Keratinocyte (primary cell): Measurements from ENCODE around the gene NPTX2. TPM values are rescaled to one million over a fixed set of nuclear protein-coding genes. Genes with fewer than 3 reads are reported as not detected.

ENCODE experiments used
- DNase-seq: peaks from one replicate; pipeline ENCODE4 v3.0.0-alpha.2; 2011; ENCODE audit warnings: low read depth, missing footprints, low spot score
- FAIRE-seq: peaks from 2 replicates; lab custom pipeline; 2011; peaks lifted over from hg19 to GRCh38; lab: Jason Lieb, UNC
- H2AFZ ChIP-seq: 2 replicates; pipeline ENCODE4 v1.6.0; 2012; ENCODE audit warnings: low read length, control low read depth, inconsistent platforms; ENCODE audit not compliant: control insufficient read depth
- H3K27ac ChIP-seq: 2 replicates; pipeline ENCODE4 v1.5.1; 2011; ENCODE audit warnings: low read length; ENCODE audit not compliant: control insufficient read depth, insufficient read depth
- H3K27me3 ChIP-seq: 3 replicates; pipeline ENCODE4 v1.6.0; 2011; ENCODE audit warnings: low read length; ENCODE audit not compliant: control insufficient read depth, insufficient read depth; ENCODE audit errors: extremely low read depth
- H3K36me3 ChIP-seq, 2 experiments: 2 replicates in 1 of 2; 3 replicates in 1 of 2; pipeline ENCODE4 v1.5.1; 2011; ENCODE audit warnings: low read length in 2 of 2, mild to moderate bottlenecking in 1 of 2; ENCODE audit not compliant: control insufficient read depth in 2 of 2, insufficient read depth in 2 of 2; ENCODE audit errors: extremely low read depth in 1 of 2
- H3K4me1 ChIP-seq: 3 replicates; pipeline ENCODE4 v1.5.1; 2011; ENCODE audit warnings: low read length; ENCODE audit not compliant: control insufficient read depth, insufficient read depth; ENCODE audit errors: extremely low read depth
- H3K4me2 ChIP-seq: 3 replicates; pipeline ENCODE4 v1.6.0; 2011; ENCODE audit warnings: low read depth, low read length; ENCODE audit not compliant: control insufficient read depth, insufficient read depth; ENCODE audit errors: extremely low read depth
- H3K4me3 ChIP-seq, 3 experiments: fragments of 200-600 bp in 1 of 3; sonication (generic) in 1 of 3; 2 replicates in 2 of 3; 3 replicates in 1 of 3; pipeline ENCODE4 v1.5.1; 2011 to 2016; ENCODE audit warnings: low read length in 3 of 3, mild to moderate bottlenecking in 3 of 3, control low read depth in 2 of 3, inconsistent platforms in 1 of 3, low read depth in 1 of 3, mixed read lengths in 1 of 3, mixed run types in 1 of 3, moderate library complexity in 1 of 3; ENCODE audit not compliant: control insufficient read depth in 2 of 3, insufficient read depth in 2 of 3; ENCODE audit errors: extremely low read depth in 1 of 3
- H3K79me2 ChIP-seq: 2 replicates; pipeline ENCODE4 v1.6.0; 2012; ENCODE audit warnings: low read length; ENCODE audit not compliant: control insufficient read depth, insufficient read depth
- H3K9ac ChIP-seq: 3 replicates; pipeline ENCODE4 v1.6.0; 2011; ENCODE audit warnings: low read length; ENCODE audit not compliant: control insufficient read depth, insufficient read depth; ENCODE audit errors: extremely low read depth
- H3K9me1 ChIP-seq: 3 replicates; pipeline ENCODE4 v1.6.0; 2011; ENCODE audit warnings: low read length; ENCODE audit not compliant: control insufficient read depth, insufficient read depth; ENCODE audit errors: extremely low read depth
- H3K9me3 ChIP-seq: 2 replicates; pipeline ENCODE4 v1.5.1; 2012; ENCODE audit warnings: low read depth, low read length; ENCODE audit not compliant: control insufficient read depth
- H4K20me1 ChIP-seq: 3 replicates; pipeline ENCODE4 v1.6.0; 2011; ENCODE audit warnings: low read length; ENCODE audit not compliant: control insufficient read depth, insufficient read depth; ENCODE audit errors: extremely low read depth
- EZH2 ChIP-seq: IDR thresholded peaks from one replicate; pipeline ENCODE4 v1.6.1; 2012; ENCODE audit warnings: inconsistent platforms, mild to moderate bottlenecking, low read length, moderate library complexity
- dilution Hi-C: fragments of 300-500 bp; cut with MboI; formaldehyde crosslinking; loops from one replicate; pipeline ENCODE4 v1.7.0; 2020; ENCODE audit warnings: low sequenced_read_pairs; ENCODE audit not compliant: extremely low pct_ligation_motif_present
- polyA plus RNA-seq, 5 experiments: library from polyadenylated mRNA; depleted of rRNA in 3 of 5; stranded (reverse) in 3 of 5; stranded (forward) in 1 of 5; unstranded in 1 of 5; fragments of >200 nt; gene quantifications; 1 replicate in 1 of 5; 2 replicates in 3 of 5; 3 replicates in 1 of 5; pipeline versions ENCODE4 v1.2.1 to v1.2.3, GENCODE V29; 2011 to 2012; ENCODE audit warnings: missing spikeins in 2 of 5, low read depth in 1 of 5, low replicate concordance in 1 of 5
- TF ChIP-seq, protein P1 (sequence below), 3 experiments: IDR thresholded peaks in 1 of 3; conservative IDR thresholded peaks in 1 of 3; optimal IDR thresholded peaks in 1 of 3; 2 replicates in 2 of 3; 3 replicates in 1 of 3; pipeline versions ENCODE3 to v1.5.1; 2011; ENCODE audit warnings: low read length in 3 of 3, mild to moderate bottlenecking in 3 of 3, moderate library complexity in 2 of 3, control low read depth in 1 of 3, inconsistent platforms in 1 of 3; ENCODE audit not compliant: insufficient read depth in 2 of 3; ENCODE audit errors: extremely low read depth in 1 of 3

Gene NPTX2
- polyA plus RNA-seq, 1 donor (not counting 4 experiments of a cell fraction or from before 2014, with no cell fraction given): not detected

DNA sequence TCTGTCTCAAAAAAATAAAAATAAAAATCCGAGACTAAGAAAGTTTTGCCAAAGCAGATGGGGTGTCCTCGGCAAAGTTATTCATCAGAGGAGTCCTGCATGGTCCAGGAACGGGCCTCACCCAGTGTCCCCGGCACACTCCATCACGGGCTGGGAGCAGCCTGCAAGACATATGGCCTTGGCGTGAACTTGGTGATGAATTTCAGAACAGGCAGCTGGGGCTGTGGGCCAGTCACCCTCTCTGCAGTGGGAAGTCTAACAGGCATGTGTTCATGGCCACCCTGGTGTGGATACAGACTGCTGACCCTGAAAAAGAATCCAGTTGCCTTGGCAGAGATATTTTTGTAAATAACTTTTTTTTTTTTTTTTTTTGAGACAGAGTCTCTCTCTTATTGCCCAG lies 34.7 kb downstream of the NPTX2 start:
- Histone ChIP-seq H3K79me2 (no peaks in the 10 kb centered on the region), H3K4me3 (no peak overlapping the region), H3K36me3 (no peaks in the 10 kb centered on the region), H3K27ac (no peak overlapping the region), H3K4me1 (no peaks in the 10 kb centered on the region), H3K9me3 (no peaks in the 10 kb centered on the region), H2AFZ (no peak overlapping the region), H3K9me1 (no peaks in the 10 kb centered on the region), H3K27me3 (no peaks in the 10 kb centered on the region), H3K4me2 (no peak overlapping the region), H4K20me1 (no peaks in the 10 kb centered on the region), H3K9ac (no peak overlapping the region)
- dilution Hi-C loops: no loop called here
- no peak for FAIRE-seq
- no peak for TF ChIP-seq EZH2
- TF ChIP-seq, protein P1, sequence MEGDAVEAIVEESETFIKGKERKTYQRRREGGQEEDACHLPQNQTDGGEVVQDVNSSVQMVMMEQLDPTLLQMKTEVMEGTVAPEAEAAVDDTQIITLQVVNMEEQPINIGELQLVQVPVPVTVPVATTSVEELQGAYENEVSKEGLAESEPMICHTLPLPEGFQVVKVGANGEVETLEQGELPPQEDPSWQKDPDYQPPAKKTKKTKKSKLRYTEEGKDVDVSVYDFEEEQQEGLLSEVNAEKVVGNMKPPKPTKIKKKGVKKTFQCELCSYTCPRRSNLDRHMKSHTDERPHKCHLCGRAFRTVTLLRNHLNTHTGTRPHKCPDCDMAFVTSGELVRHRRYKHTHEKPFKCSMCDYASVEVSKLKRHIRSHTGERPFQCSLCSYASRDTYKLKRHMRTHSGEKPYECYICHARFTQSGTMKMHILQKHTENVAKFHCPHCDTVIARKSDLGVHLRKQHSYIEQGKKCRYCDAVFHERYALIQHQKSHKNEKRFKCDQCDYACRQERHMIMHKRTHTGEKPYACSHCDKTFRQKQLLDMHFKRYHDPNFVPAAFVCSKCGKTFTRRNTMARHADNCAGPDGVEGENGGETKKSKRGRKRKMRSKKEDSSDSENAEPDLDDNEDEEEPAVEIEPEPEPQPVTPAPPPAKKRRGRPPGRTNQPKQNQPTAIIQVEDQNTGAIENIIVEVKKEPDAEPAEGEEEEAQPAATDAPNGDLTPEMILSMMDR (optimal IDR thresholded peaks at IDR 0.05 in 1 of 3, IDR thresholded peaks at IDR 0.05 in 1 of 3, conservative IDR thresholded peaks at IDR 0.05 in 1 of 3; ENCODE audit: extremely low read depth in 1 of 3, insufficient read depth in 2 of 3, low read length in 3 of 3): no peak
- DNase-seq: no peak

DNA sequence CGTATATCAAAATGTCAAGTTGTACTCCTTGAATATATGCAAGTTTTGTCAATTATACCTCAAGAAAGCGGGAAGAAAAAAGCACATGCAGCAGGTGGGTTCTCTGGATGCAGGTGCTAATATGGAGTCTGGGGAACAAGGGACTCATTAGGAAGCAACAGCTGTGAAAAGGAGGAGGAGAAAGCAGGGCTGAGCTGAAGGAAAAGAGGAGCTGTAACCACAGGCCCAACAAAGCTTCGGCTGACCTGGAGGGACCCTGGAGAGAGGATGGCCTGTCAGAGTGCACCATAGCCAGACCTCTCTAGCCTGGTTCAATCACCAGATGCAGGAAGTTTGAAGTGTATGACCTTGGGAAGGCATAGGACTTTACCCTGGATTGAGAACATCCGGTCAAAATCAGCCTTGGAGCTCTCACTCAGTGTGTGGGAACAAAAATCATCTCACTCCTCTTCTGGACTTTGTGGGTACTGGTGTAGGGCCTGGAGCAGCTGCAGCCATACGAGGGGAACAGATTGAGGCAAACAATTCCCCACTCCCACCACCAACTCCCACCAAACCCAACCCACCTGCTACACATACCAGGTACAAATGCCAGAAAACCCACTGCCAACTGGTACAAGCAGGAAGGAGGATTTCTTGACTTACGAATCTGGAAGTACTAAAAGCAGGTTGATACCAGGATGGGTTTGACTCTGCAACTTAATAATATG lies 36.7 kb downstream of the NPTX2 start:
- no peaks in the 10 kb centered on the region for H4K20me1 ChIP-seq
- H3K27me3 ChIP-seq: no peaks in the 10 kb centered on the region
- no peak overlapping the region for H3K27ac ChIP-seq
- no peaks in the 10 kb centered on the region for H3K4me1 ChIP-seq
- no peak overlapping the region for H3K4me3 ChIP-seq
- dilution Hi-C loops: no loop called here
- DNase-seq (no peak), FAIRE-seq (no peak)
- H3K4me2 ChIP-seq: no peak overlapping the region
- no peak overlapping the region for H3K9ac ChIP-seq
- H3K9me1 ChIP-seq: no peaks in the 10 kb centered on the region
- H3K36me3 ChIP-seq: no peaks in the 10 kb centered on the region
- H2AFZ ChIP-seq: no peak overlapping the region
- H3K79me2 ChIP-seq: no peaks in the 10 kb centered on the region
- TF ChIP-seq, protein P1 (optimal IDR thresholded peaks at IDR 0.05 in 1 of 3, IDR thresholded peaks at IDR 0.05 in 1 of 3, conservative IDR thresholded peaks at IDR 0.05 in 1 of 3; ENCODE audit: extremely low read depth in 1 of 3, insufficient read depth in 2 of 3, low read length in 3 of 3): no peak
- TF ChIP-seq EZH2: no peak
- no peaks in the 10 kb centered on the region for H3K9me3 ChIP-seq
